Endothelial cell of umbilical vein (primary cell): Measurements from ENCODE around the gene AQR. TPM values are rescaled to one million over a fixed set of nuclear protein-coding genes. Genes with fewer than 3 reads are reported as not detected.

Experiments
- BruUV-seq: library from RNA; stranded (reverse); fragments of 400-500 nt; replicated peaks from 2 replicates; lab custom pipeline; 2021; lab: Mats Ljungman, UMichigan
- CTCF ChIA-PET: fragments of 300-600, 350-600 bp; sonication (Branson Sonifier 250); formaldehyde crosslinking; loops from one replicate; lab custom pipeline; 2021; ENCODE audit warnings: antibody characterized with exemption, inconsistent platforms; lab: Charles Lee
- POLR2A ChIA-PET: fragments of 300-600, 350-600 bp; sonication (Branson Sonifier 250); formaldehyde crosslinking; loops from one replicate; lab custom pipeline; 2021; ENCODE audit warnings: antibody characterized with exemption, inconsistent platforms; lab: Charles Lee
- DNase-seq: peaks from one replicate; pipeline ENCODE4 v3.0.0-alpha.2; 2011; ENCODE audit warnings: low read depth, low spot score
- FAIRE-seq: peaks from 2 replicates; lab custom pipeline; 2011; peaks lifted over from hg19 to GRCh38; lab: Jason Lieb, UNC
- H2AFZ ChIP-seq: 2 replicates; pipeline ENCODE4 v1.6.0; 2012; ENCODE audit warnings: low read depth, low read length, control low read depth, inconsistent platforms
- H3K27ac ChIP-seq: 2 replicates; pipeline ENCODE4 v1.5.1; 2011; ENCODE audit warnings: low read depth, mild to moderate bottlenecking, control low read depth, low read length, moderate library complexity; ENCODE audit not compliant: insufficient read depth
- H3K27me3 ChIP-seq, 2 experiments: 2 replicates each; pipeline versions ENCODE4 v1.6.0 to v1.6.1; 2011; ENCODE audit warnings: low read length in 2 of 2, mixed read lengths in 1 of 2; ENCODE audit not compliant: control insufficient read depth in 2 of 2, insufficient read depth in 2 of 2
- H3K36me3 ChIP-seq, 2 experiments: 2 replicates in 1 of 2; 3 replicates in 1 of 2; pipeline ENCODE4 v1.5.1; 2011; ENCODE audit warnings: low read length in 2 of 2, mild to moderate bottlenecking in 1 of 2, moderate library complexity in 1 of 2; ENCODE audit not compliant: control insufficient read depth in 2 of 2, insufficient read depth in 2 of 2; ENCODE audit errors: extremely low read depth in 1 of 2
- H3K4me1 ChIP-seq: 3 replicates; pipeline ENCODE4 v1.5.1; 2011; ENCODE audit warnings: mild to moderate bottlenecking, low read length; ENCODE audit not compliant: control insufficient read depth, insufficient read depth; ENCODE audit errors: extremely low read depth
- H3K4me2 ChIP-seq: 2 replicates; pipeline ENCODE4 v1.6.1; 2011; ENCODE audit warnings: low read length, control low read depth, mixed read lengths; ENCODE audit not compliant: insufficient read depth
- H3K4me3 ChIP-seq, 3 experiments: fragments of 200-600 bp in 1 of 3; sonication (generic), shearing (Covaris generic) in 1 of 3; replicated peaks in 1 of 3; 2 replicates each; pipeline ENCODE4 v1.5.1; 2011 to 2016; ENCODE audit warnings: control low read depth in 3 of 3, low read length in 3 of 3, mild to moderate bottlenecking in 2 of 3, inconsistent platforms in 1 of 3, low read depth in 1 of 3, moderate library complexity in 1 of 3; ENCODE audit not compliant: insufficient read depth in 1 of 3
- H3K79me2 ChIP-seq: 2 replicates; pipeline ENCODE4 v1.6.0; 2012; ENCODE audit warnings: low read length, inconsistent platforms; ENCODE audit not compliant: control insufficient read depth, insufficient read depth
- H3K9ac ChIP-seq: replicated peaks from 2 replicates; pipeline ENCODE3; 2011; ENCODE audit warnings: low read length, control low read depth; ENCODE audit not compliant: insufficient read depth; ENCODE audit errors: extremely low read depth
- H3K9me1 ChIP-seq: replicated peaks from 3 replicates; pipeline ENCODE4 v1.6.0; 2011; ENCODE audit warnings: mild to moderate bottlenecking, low read length; ENCODE audit not compliant: control insufficient read depth, insufficient read depth; ENCODE audit errors: extremely low read depth
- H3K9me3 ChIP-seq: replicated peaks from 2 replicates; pipeline ENCODE4 v1.5.1; 2012; ENCODE audit warnings: low read length, inconsistent platforms; ENCODE audit not compliant: control insufficient read depth, insufficient read depth
- H4K20me1 ChIP-seq: replicated peaks from 2 replicates; pipeline ENCODE3; 2011; ENCODE audit warnings: mild to moderate bottlenecking, low read length; ENCODE audit not compliant: control insufficient read depth, insufficient read depth; ENCODE audit errors: extremely low read depth
- CTCF ChIP-seq, 2 donors: IDR thresholded peaks; 1 replicate in 1 of 2; 2 replicates in 1 of 2; pipeline ENCODE4 v1.5.1; 2011; ENCODE audit warnings: low read length in 2 of 2, mild to moderate bottlenecking in 2 of 2, moderate library complexity in 2 of 2, control low read depth in 1 of 2, inconsistent platforms in 1 of 2, low read depth in 1 of 2; ENCODE audit not compliant: insufficient read depth in 1 of 2; ENCODE audit errors: extremely low read depth in 1 of 2
- EZH2 ChIP-seq: IDR thresholded peaks from 2 replicates; pipeline ENCODE4 v1.6.1; 2012; ENCODE audit warnings: borderline replicate concordance, low read depth, mild to moderate bottlenecking, moderate library complexity, low read length, inconsistent platforms; ENCODE audit not compliant: severe bottlenecking
- FOS ChIP-seq: IDR thresholded peaks from 2 replicates; pipeline ENCODE4 v1.6.1; 2011; ENCODE audit warnings: mild to moderate bottlenecking, low read length, moderate library complexity, borderline replicate concordance; ENCODE audit not compliant: insufficient read depth
- GATA2 ChIP-seq: IDR thresholded peaks from 2 replicates; pipeline ENCODE4 v1.7.0; 2011; ENCODE audit warnings: low read depth, mild to moderate bottlenecking, moderate library complexity, mixed read lengths, low read length; ENCODE audit not compliant: insufficient read length, insufficient read depth
- JUN ChIP-seq: IDR thresholded peaks from 2 replicates; pipeline ENCODE4 v1.6.1; 2011; ENCODE audit warnings: borderline replicate concordance, low read depth; ENCODE audit not compliant: insufficient read length, insufficient read depth
- MYC ChIP-seq: IDR thresholded peaks from one replicate; pipeline ENCODE4 v1.6.1; 2011; ENCODE audit warnings: mild to moderate bottlenecking, low read depth, low read length
- POLR2A ChIP-seq: IDR thresholded peaks from 2 replicates; pipeline ENCODE4 v1.6.1; 2012; ENCODE audit warnings: low read depth, mild to moderate bottlenecking, control low read depth, low read length
- POLR2AphosphoS5 ChIP-seq: IDR thresholded peaks from 2 replicates; pipeline ENCODE4 v1.6.1; 2012; ENCODE audit warnings: low read depth, mild to moderate bottlenecking, control low read depth, low read length, moderate library complexity; ENCODE audit not compliant: insufficient read depth
- dilution Hi-C: fragments of 300-500 bp; cut with MboI; formaldehyde crosslinking; loops from one replicate; pipeline ENCODE4 v1.15.0; 2019; ENCODE audit warnings: low sequenced_read_pairs; ENCODE audit not compliant: extremely low pct_ligation_motif_present
- intact Hi-C: fragments of 100-400 bp; cut with micrococcal nuclease; formaldehyde crosslinking; loops from one replicate; pipeline ENCODE4 v1.10.0; 2022
- polyA plus RNA-seq, 4 experiments: library from polyadenylated mRNA; depleted of rRNA in 3 of 4; stranded (reverse) in 3 of 4; unstranded in 1 of 4; fragments of >200 nt; gene quantifications; 2 replicates each; pipeline versions ENCODE4 v1.2.1 to v1.2.3, GENCODE V29; 2011 to 2012; ENCODE audit warnings: missing spikeins in 1 of 4
- total RNA-seq: library from RNA; stranded (reverse); gene quantifications from 2 replicates; pipeline ENCODE4 v1.2.3, GENCODE V29; 2021
- TF ChIP-seq, protein P1 (sequence below): IDR thresholded peaks from 2 replicates; pipeline ENCODE4 v1.6.1; 2011; ENCODE audit not compliant: insufficient read depth, insufficient read length

Gene AQR
- total and polyA plus RNA-seq, 2 donors (not counting 3 experiments of a cell fraction or from before 2014, with no cell fraction given), result 18.7 to 37.5 TPM

DNA sequence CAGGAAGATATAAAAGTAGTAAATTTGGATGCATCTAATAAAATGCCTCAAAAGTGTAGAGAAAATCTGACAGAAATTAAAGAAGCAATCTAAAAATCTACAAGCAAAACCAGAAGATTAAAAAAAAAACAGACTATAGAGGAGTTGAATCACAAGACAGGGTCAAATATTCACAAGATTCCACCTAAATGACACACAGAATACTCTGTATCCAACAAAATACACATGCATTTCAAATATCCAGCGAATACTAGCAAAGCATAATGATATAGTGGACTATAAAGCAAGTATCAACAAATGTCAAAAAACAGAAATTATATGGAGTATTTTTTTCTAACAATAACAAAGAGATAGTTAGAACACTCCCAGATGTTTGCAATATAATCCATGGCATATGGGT, 153.7 kb downstream of the AQR start:
- Histone ChIP-seq H4K20me1 (no peaks in the 10 kb centered on the region), H3K9me3 (no peaks in the 10 kb centered on the region), H3K9ac (no peak overlapping the region), H3K27ac (no peak overlapping the region), H3K4me1 (no peaks in the 10 kb centered on the region), H3K79me2 (no peaks in the 10 kb centered on the region), H3K4me2 (no peak overlapping the region), H3K9me1 (no peaks in the 10 kb centered on the region), H2AFZ (no peak overlapping the region), H3K4me3 (no peak overlapping the region), H3K36me3 (no peaks in the 10 kb centered on the region), H3K27me3 (peaks cover 0 to 6% of the 10 kb centered on the region in 2 experiments)
- dilution Hi-C loops (no loop called here), intact Hi-C loops (no loop called here)
- no TSS peak for BruUV-seq
- ChIA-PET CTCF (interaction anchor here (1.6 kb wide), 1 partner anchor 15 kb away, joined by 5 read pairs; no protein-coding TSS in a partner anchor), POLR2A (no interaction called here)
- no peak for FAIRE-seq
- DNase-seq, result no peak
- TF ChIP-seq POLR2AphosphoS5 (no peak), POLR2A (no peak), GATA2 (no peak), FOS (no peak), JUN (no peak), CTCF (IDR thresholded peaks at IDR 0.05; ENCODE audit: extremely low read depth in 1 of 2, insufficient read depth in 1 of 2, low read depth in 1 of 2, low read length in 2 of 2) (no peak), MYC (no peak), EZH2 (no peak)
- TF ChIP-seq, protein P1, sequence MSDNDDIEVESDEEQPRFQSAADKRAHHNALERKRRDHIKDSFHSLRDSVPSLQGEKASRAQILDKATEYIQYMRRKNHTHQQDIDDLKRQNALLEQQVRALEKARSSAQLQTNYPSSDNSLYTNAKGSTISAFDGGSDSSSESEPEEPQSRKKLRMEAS, result no peak
